K562 (cell line): ENCODE results near the gene NTM. TPM values are rescaled to one million over a fixed set of nuclear protein-coding genes. Genes with fewer than 3 reads are reported as not detected.

Source experiments
- EGR1 ChIP-seq: fragments of 450-650 bp; conservative IDR thresholded peaks from 2 replicates; pipeline ENCODE4 v1.6.1; 2017; ENCODE audit warnings: mild to moderate bottlenecking
- HIVEP1 ChIP-seq: fragments of 250-450 bp; sonication (Bioruptor Pico); IDR thresholded peaks from 2 replicates; pipeline ENCODE4 v1.4.0; 2020; ENCODE audit warnings: mild to moderate bottlenecking
- ILF3 ChIP-seq: fragments of 450-650 bp; IDR thresholded peaks from 2 replicates; pipeline ENCODE4 v1.6.1; 2018; ENCODE audit warnings: antibody characterized with exemption, mild to moderate bottlenecking, moderate library complexity, borderline replicate concordance
- KLF16 ChIP-seq: IDR thresholded peaks from 2 replicates; pipeline ENCODE4 v1.6.1; 2016; ENCODE audit warnings: antibody characterized with exemption
- NCOA1 ChIP-seq: fragments of 450-650 bp; IDR thresholded peaks from 2 replicates; pipeline ENCODE4 v1.6.1; 2016; ENCODE audit warnings: low read depth
- NCOA4 ChIP-seq: fragments of 450-650 bp; IDR thresholded peaks from 2 replicates; pipeline ENCODE4 v1.6.1; 2018; ENCODE audit warnings: mild to moderate bottlenecking; ENCODE audit not compliant: partially characterized antibody
- RAD21 ChIP-seq, 2 experiments: fragments of 250-450 bp in 1 of 2; fragments of 450-650 bp in 1 of 2; sonication (Bioruptor Pico) in 1 of 2; formaldehyde crosslinking in 1 of 2; IDR thresholded peaks in 1 of 2; conservative IDR thresholded peaks in 1 of 2; 2 replicates each; pipeline versions ENCODE4 v1.4.0 to v1.8.0; 2020 to 2022; ENCODE audit warnings: mild to moderate bottlenecking in 2 of 2, moderate library complexity in 1 of 2
- SMC3 ChIP-seq: conservative IDR thresholded peaks from 2 replicates; pipeline ENCODE4 v1.6.1; 2011; ENCODE audit warnings: low read depth, low read length, improper control_type of control experiment; ENCODE audit not compliant: insufficient read depth
- SOX6 ChIP-seq: fragments of 450-650 bp; IDR thresholded peaks from 2 replicates; pipeline ENCODE4 v1.6.1; 2014; ENCODE audit warnings: mild to moderate bottlenecking
- TRIM28 ChIP-seq: fragments of 450-650 bp; IDR thresholded peaks from 2 replicates; pipeline ENCODE4 v1.6.1; 2017
- ZBTB33 ChIP-seq: sonication (generic); formaldehyde crosslinking; IDR thresholded peaks from 2 replicates; pipeline ENCODE4 v1.8.1; 2023; ENCODE audit warnings: mild to moderate bottlenecking, missing genetic modification reagents
- ZBTB49 ChIP-seq: sonication (generic); formaldehyde crosslinking; IDR thresholded peaks from 2 replicates; pipeline ENCODE4 v1.8.0; 2022; ENCODE audit warnings: missing genetic modification reagents, mild to moderate bottlenecking, borderline replicate concordance
- ZC3H11A ChIP-seq: IDR thresholded peaks from 2 replicates; pipeline ENCODE4 v1.6.1; 2012; ENCODE audit warnings: low read depth, low read length, improper control_type of control experiment
- ZFP36 ChIP-seq: fragments of 150-350 bp; IDR thresholded peaks from 2 replicates; pipeline ENCODE4 v1.6.1; 2018; ENCODE audit warnings: low read length, low read depth; ENCODE audit not compliant: partially characterized antibody
- ZNF384 ChIP-seq: IDR thresholded peaks from 2 replicates; pipeline ENCODE4 v1.6.1; 2012; ENCODE audit warnings: low read depth, low read length, improper control_type of control experiment
- ZNF699 ChIP-seq: fragments of 250-450 bp; sonication (Bioruptor Pico); IDR thresholded peaks from 2 replicates; pipeline ENCODE4 v1.8.0; 2021; ENCODE audit warnings: mild to moderate bottlenecking, moderate library complexity; ENCODE audit not compliant: insufficient replicate concordance
- polyA plus RNA-seq, 8 experiments: library from polyadenylated mRNA; depleted of rRNA in 4 of 8; stranded (reverse) in 5 of 8; unstranded in 3 of 8; fragments of >200 nt; fragmentation: Nextera tagmentation in 2 of 8; fragmentation: Illumina TruSeq in 1 of 8; extraction: Ambion mirVana in 2 of 8; extraction: Trizol in 1 of 8; gene quantifications; 2 replicates each; pipeline versions ENCODE4 v1.2.1 to v1.2.3, GENCODE V29; 2011 to 2014; ENCODE audit warnings: inconsistent platforms in 1 of 8, missing spikeins in 1 of 8
- total RNA-seq, 7 experiments: library from RNA; depleted of rRNA in 6 of 7; stranded (reverse); fragments of >200 nt in 6 of 7; fragmentation: Illumina TruSeq in 2 of 7; extraction: Trizol in 2 of 7; gene quantifications; 2 replicates each; pipeline versions ENCODE4 v1.2.1 to v1.2.3, GENCODE V29; 2011 to 2021; ENCODE audit warnings: low replicate concordance in 1 of 7

NTM gene
- total and polyA plus RNA-seq, 9 of the 15 experiments (the other 6 are each of a cell fraction or from before 2014, with no cell fraction given): not detected

- 0 out of 2 replicates have a peak, but pooled peaks have one; percentile 11 for TF ChIP-seq KLF16
- peak; percentile 18 for TF ChIP-seq ZFP36
- TF ChIP-seq ILF3: no peak
- TF ChIP-seq RAD21 (CRISPR knock-in tag; conservative IDR thresholded peaks at IDR 0.05 in 1 of 2, IDR thresholded peaks at IDR 0.05 in 1 of 2): peak in 1 of 2 experiments; percentile 56; a peak in 3 of 4 replicates
- TF ChIP-seq ZNF384: no peak
- TF ChIP-seq SMC3: peak; percentile 64; the same call in 1 of the 2 replicates
- no peak for TF ChIP-seq ZBTB33 (CRISPR knock-in tag)
- no peak for TF ChIP-seq ZC3H11A
- TF ChIP-seq EGR1: peak; percentile 31; the same call in 1 of the 2 replicates
- TF ChIP-seq HIVEP1 (CRISPR knock-in tag): no peak
- TF ChIP-seq NCOA1: no peak
- TF ChIP-seq NCOA4: no peak
- TF ChIP-seq SOX6: no peak
- TF ChIP-seq TRIM28: no peak
- no peak for TF ChIP-seq ZBTB49 (CRISPR knock-in tag)
- no peak for TF ChIP-seq ZNF699 (CRISPR knock-in tag)
Observed at GRCh38 chr11:131688048-131688693, 317.8 kb downstream of the NTM start (continued).
